ENCODE results near the gene GRK3.

- TF ChIP-seq CTCF (IDR thresholded peaks at IDR 0.05) (no peak), POLR2A (IDR thresholded peaks at IDR 0.05) (no peak)
Measured at GRCh38 chr22:25636323-25636722, 71.8 kb downstream of the GRK3 start.

Measured in thyroid gland (tissue), 4 donors.